ENCODE measurements around the gene COQ2. TPM values are rescaled to one million over a fixed set of nuclear protein-coding genes. Genes with fewer than 3 reads are reported as not detected.
"Not testable (repeated sequence)": the region's sequence is repeated elsewhere in the genome, so short reads cannot be mapped to it uniquely, and the experiment has no call there.

COQ2 gene
- polyA plus RNA-seq, 3 donors, result 4.2 to 10.9 (median 7.2) TPM

- H3K27ac ChIP-seq (ENCODE audit: low read depth, low read length), result no peak overlapping the region
- WGBS, 3 donors, result 85 to 91% (median 90%) methylated on average over 7 of the region's 7 CpGs
These were observed 26.8 kb downstream of the COQ2 start for GRCh38 chr4:83257811-83258210.

DNA sequence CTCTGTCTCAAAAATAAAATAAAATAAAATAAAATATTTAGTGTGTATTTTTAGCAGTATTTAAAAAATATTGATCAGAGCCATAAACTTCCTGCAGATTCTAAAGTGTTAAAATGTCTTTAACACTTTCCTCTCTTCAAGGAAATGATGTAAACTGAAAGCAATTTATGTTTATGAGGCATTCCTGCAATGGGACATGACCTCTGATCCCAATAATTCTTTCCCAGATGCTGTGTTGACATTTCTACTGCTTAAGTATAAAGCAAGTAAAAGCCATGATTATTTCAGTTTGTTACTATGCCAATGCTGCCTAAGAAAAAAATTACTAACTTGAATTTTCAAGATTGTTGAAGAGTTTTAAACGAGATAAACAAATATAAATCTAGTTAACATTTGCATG, 29.0 kb downstream of the COQ2 start:
- WGBS, 3 donors, result 36 to 60% (median 56%) methylated on average over 1 of the region's 1 CpG
- no peak overlapping the region for H3K27ac ChIP-seq (ENCODE audit: low read depth, low read length)

- 36 to 42% (median 38%) methylated on average over 7 of the region's 7 CpGs for WGBS, 3 donors
- no peak overlapping the region for H3K27ac ChIP-seq (ENCODE audit: low read depth, low read length)
These were observed 31.7 kb downstream of the COQ2 start for GRCh38 chr4:83252782-83253405.

DNA sequence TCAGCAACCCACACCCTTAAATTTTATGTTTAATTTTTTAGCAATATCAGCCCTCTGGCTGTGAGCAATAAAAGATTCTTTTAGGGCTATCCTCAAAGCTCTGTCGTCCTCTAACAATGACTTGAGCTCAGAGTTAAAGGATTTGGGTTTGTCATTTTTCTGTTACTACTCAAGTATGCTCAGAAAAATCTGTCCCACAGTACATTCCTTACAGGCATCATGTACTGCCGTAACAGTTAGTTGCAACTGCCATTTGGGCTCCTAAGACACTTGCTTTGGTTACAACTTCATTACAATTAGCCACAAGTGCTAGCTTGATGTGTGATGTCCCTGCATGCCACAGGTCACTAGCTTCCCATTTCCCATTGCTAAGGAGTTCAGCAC, 33.2 kb downstream of the COQ2 start:
- 72 to 89% (median 89%) methylated on average over 2 of the region's 2 CpGs for WGBS, 3 donors
- H3K27ac ChIP-seq (ENCODE audit: low read depth, low read length), result no peak overlapping the region

GRCh38 chr4:83250687-83251446, 33.7 kb downstream of the COQ2 start:
- H3K27ac ChIP-seq (ENCODE audit: low read depth, low read length), result no peak overlapping the region
- 76 to 89% (median 86%) methylated on average over 7 of the region's 7 CpGs for WGBS, 3 donors

GRCh38 chr4:83248486-83248885, 36.1 kb downstream of the COQ2 start:
- WGBS, 3 donors, result 88 to 96% (median 93%) methylated on average over 5 of the region's 5 CpGs

DNA sequence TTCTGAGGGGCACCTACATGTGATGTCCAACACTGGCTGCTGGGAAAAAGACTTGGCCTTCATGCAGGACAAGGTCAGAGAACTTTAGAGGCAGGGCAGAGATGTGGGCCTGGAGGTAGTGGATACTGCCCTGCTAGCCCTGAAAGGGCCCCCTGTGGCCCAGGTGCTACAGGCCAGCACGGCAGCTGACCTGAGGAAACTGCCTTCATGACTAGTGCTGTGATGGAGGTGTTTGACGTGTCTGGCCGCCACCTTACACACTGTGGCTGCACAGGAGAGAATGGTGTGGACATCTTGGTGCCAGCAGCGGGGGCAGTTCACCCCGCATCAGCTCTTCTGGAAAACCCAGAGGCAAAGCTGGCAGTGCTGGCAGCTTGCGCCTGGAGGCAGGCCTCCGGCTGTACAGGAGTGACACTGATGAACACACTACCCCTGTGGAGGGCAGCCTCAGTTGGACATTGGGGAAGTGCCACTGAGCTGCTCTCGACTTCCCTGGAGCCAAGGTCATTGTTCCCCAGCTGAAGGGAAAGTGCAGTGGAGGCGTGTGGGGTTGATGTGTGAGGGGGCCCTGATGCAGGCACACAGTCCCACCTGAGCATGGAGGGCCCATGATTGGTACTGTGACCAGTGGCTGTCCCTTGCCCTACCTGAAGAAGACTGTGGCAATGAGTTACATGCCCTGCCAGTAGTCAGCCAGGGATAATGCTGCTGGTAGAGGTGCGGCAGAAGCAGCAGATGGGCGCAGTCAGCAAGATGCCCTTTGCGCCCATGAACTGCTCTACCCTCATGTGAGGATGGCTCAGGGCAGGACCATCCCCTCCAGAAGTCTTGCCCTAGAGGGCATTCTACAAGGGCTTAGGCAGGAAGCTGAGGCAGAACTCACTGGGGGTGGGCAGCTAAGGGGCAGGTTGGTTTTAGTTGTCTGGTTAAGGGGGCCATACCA, 36.9 kb downstream of the COQ2 start:
- no peak overlapping the region for H3K27ac ChIP-seq (ENCODE audit: low read depth, low read length)
- WGBS, 3 donors, result 80 to 93% (median 92%) methylated on average over 11 to 12 of the region's 12 CpGs

More at GRCh38 chr4:83248486-83248885, 36.1 kb downstream of the COQ2 start:
- no peak overlapping the region for H3K27ac ChIP-seq (ENCODE audit: low read depth, low read length)

- no peak overlapping the region for H3K27ac ChIP-seq (ENCODE audit: low read depth, low read length)
- 71 to 96% (median 76%) methylated on average over 1 of the region's 1 CpG for WGBS, 3 donors
These were observed 43.5 kb downstream of the COQ2 start for GRCh38 chr4:83241132-83241531.

GRCh38 chr4:83240379-83240875, 44.2 kb downstream of the COQ2 start:
- no peak overlapping the region for H3K27ac ChIP-seq (ENCODE audit: low read depth, low read length)
- WGBS, 3 donors, result 52 to 90% (median 71%) methylated on average over 4 of the region's 4 CpGs

DNA sequence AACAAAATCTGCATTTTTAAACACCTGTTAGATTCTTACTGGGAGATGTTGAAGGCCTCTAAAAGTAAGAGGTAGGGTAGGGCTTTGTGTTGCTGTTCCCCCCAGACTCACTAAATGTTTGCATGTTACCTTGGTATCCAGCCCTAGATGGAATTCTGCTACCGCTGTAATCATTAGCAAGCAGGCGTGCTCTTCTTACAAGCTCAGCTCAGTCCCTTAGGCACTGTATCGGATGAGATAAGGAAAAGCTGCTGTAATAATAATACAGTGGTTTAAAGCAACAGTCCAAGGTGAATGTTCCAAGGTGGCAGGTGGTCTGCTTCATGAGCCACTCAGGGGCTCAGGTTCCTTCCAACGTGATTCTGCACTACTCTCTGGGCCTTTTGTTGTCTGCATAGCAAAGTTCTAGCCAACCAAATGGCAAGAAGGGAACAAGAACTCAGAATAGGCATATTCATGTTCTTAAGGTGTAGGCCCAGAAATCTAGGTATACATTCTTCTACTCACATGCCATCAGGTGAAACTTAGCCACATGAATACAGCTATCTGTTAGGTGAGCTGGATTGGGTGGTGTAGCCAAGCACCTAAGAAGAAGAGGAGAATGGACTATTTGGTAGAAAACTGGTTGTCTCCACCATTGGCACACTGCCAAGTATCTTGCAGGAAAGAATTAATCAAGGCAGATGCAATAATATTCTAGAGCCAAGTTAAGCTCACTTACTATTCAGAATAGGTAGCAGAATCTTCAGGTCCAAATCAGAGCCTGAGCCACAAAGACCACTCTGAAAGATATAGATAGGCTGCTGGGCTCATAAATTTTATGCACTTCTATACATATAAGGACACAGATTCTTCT, 46.0 kb downstream of the COQ2 start:
- 92 to 96% (median 95%) methylated on average over 4 of the region's 4 CpGs for WGBS, 3 donors

DNA sequence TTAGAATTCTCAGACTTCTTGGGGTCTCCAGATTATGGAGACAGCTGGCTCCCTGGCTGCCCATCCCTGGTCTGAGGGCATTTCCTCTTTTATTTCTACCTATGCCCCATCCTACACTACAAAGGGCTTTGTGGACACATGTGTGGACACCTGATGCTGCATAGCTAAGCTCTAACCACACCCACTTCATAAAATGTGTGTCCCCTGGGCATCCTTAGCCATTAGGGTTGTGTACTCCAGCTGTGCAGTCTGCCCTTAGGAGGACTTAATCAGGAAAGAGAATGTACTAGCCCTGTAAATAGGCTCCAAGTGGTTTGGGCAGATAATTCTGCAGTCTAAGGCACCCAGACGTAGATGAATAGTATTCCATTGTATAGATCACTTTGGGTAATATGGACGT, 47.0 kb downstream of the COQ2 start:
- H3K27ac ChIP-seq (ENCODE audit: low read depth, low read length), result no peak overlapping the region
- WGBS, 3 donors, result 91 to 95% (median 91%) methylated on average over 2 of the region's 2 CpGs

More for the DNA sequence above, 46.0 kb downstream of the COQ2 start:
- no peak overlapping the region for H3K27ac ChIP-seq (ENCODE audit: low read depth, low read length)

DNA sequence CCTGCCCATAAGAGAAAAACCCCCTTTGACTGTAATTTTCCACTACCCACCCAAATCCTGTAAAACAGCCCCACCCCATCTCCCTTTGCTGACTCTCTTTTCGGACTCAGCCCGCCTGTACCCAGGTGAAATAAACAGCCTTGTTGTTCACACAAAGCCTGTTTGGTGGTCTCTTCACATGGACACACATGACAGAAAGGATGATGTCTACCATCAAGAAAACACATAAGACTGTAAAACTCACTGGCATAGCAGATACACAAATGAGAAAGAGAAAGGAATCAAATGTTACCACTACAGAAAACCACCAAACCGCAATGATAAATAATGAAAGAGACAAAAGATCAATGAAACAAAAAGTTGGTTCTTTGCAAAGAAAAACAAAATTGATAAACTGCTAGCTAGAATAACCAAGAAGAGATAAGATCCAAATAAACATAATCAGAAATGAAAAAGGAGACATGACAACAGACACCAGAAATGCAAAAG, 48.9 kb downstream of the COQ2 start:
- WGBS, 3 donors, result 77 to 94% (median 83%) methylated on average over 3 of the region's 3 CpGs
- H3K27ac ChIP-seq (ENCODE audit: low read depth, low read length), result not testable (repeated sequence)

GRCh38 chr4:83234902-83235644, 49.5 kb downstream of the COQ2 start:
- WGBS, 3 donors, result 75 to 87% (median 78%) methylated on average over 4 of the region's 4 CpGs

DNA sequence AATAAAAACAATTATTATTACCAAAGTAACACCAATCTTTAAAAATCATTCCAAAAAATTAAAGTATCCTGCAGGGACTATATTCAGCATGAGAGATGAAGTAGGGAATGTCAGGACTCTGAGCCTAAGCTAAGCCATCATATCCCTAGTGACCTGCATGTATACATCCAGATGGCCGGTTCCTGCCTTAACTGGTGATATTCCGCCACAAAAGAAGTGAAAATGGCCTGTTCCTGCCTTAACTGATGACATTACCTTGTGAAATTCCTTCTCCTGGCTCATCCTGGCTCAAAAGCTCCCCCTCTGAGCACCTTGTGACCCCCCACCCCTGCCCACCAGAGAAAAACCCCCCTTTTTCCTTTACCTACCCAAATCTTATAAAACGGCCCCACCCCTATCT, 50.2 kb downstream of the COQ2 start:
- H3K27ac ChIP-seq (ENCODE audit: low read depth, low read length), result not testable (repeated sequence)
- WGBS, 3 donors, result 87 to 91% (median 90%) methylated on average over 3 of the region's 3 CpGs

More at GRCh38 chr4:83234902-83235644, 49.5 kb downstream of the COQ2 start:
- no peak overlapping the region for H3K27ac ChIP-seq (ENCODE audit: low read depth, low read length)

- 32 to 82% (median 64%) methylated on average over 1 of the region's 1 CpG for WGBS, 3 donors
- no peak overlapping the region for H3K27ac ChIP-seq (ENCODE audit: low read depth, low read length)
These were observed 52.5 kb downstream of the COQ2 start for GRCh38 chr4:83232082-83232481.

GRCh38 chr4:83231620-83232076, 53.0 kb downstream of the COQ2 start:
- WGBS, 3 donors, result 38 to 76% (median 40%) methylated on average over 1 of the region's 1 CpG
- H3K27ac ChIP-seq (ENCODE audit: low read depth, low read length), result no peak overlapping the region

- WGBS, 3 donors, result 53 to 69% (median 55%) methylated on average over 3 of the region's 3 CpGs
- no peak overlapping the region for H3K27ac ChIP-seq (ENCODE audit: low read depth, low read length)
These were observed 53.7 kb downstream of the COQ2 start for GRCh38 chr4:83230928-83231327.

All from adipose tissue (tissue), 3 donors.